ENCODE data around the gene EPHA6.
"Not testable (repeated sequence)": the region's sequence is repeated elsewhere in the genome, so short reads cannot be mapped to it uniquely, and the experiment has no call there.

The EPHA6 gene

GRCh38 chr3:96931119-96931862 lies 116.9 kb downstream of the EPHA6 start:
- no peak for DNase-seq

- not testable (repeated sequence) for DNase-seq
Measured at GRCh38 chr3:96942131-96942530, 127.7 kb downstream of the EPHA6 start.

DNA sequence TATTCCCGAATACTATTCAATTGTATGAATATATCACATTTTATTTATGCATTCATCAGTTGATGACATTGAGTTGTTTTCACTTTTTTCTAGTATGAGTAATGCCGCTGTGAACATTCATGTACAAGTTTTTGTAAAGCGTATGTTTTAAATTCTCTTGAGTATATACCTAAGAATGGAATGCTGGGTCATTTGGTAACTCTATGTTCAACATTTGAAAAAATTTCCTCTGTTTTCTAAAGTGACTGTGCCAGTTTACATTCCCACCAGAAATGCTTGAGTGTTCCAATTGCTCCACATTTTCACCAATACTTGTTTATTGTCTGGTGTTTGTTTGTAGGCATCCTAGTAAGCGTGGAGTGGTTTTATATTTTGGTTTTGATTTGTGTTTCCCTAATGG lies 144.5 kb downstream of the EPHA6 start:
- no peak for DNase-seq

DNA sequence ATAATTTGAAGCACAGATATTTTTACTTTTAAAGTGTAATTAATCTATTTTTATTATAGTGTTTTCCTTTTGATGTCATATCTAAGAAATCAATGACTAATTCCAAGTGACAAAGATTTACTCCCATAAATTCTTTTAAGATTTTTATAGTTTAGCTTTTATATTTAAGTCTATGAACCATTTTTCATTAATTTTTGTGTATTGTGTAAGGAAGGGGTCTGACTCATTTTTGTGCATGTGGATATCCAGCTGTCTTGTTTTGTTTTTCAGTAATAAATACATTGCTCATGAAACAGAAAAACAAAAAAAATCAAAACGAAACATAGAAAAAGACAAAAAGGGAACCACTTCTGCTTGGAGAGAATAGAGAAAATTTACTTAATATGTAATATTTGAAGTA lies 145.1 kb downstream of the EPHA6 start:
- no peak for DNase-seq

- no peak for DNase-seq
Measured at GRCh38 chr3:96959901-96960641, 145.7 kb downstream of the EPHA6 start.

DNA sequence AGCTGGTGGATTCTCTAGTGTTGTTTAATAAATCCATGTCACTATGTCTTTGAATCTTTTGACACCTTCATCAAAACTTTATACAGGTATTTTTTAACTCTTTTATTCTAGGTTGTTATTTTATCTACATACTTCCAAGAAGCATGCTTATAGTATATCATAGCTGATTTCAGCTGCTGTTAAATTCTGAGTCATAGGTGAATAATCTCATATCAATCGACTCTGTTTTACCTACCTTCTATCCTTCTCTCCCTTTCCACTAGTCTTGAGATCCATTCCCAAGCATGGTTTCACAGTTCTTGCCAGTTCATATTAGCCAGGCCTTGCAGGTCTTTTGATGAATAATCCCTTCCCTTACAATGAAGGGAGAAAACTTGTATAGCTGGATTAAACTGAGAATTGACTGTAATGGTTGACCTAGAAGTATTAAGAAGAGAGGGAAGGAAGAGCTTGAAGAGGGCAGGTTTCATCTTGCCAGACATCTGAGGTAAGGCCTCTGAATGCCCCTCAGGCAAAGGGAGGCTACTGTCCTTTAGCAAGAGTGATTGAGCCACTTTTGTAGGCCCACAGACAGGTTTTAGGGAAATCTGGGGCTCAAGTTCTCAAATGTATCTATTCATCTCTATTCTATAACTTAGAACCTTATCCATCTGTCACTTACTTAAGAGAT lies 146.4 kb downstream of the EPHA6 start:
- no peak for DNase-seq

- no peak for DNase-seq
Measured at GRCh38 chr3:96961576-96961975, 147.2 kb downstream of the EPHA6 start.

DNA sequence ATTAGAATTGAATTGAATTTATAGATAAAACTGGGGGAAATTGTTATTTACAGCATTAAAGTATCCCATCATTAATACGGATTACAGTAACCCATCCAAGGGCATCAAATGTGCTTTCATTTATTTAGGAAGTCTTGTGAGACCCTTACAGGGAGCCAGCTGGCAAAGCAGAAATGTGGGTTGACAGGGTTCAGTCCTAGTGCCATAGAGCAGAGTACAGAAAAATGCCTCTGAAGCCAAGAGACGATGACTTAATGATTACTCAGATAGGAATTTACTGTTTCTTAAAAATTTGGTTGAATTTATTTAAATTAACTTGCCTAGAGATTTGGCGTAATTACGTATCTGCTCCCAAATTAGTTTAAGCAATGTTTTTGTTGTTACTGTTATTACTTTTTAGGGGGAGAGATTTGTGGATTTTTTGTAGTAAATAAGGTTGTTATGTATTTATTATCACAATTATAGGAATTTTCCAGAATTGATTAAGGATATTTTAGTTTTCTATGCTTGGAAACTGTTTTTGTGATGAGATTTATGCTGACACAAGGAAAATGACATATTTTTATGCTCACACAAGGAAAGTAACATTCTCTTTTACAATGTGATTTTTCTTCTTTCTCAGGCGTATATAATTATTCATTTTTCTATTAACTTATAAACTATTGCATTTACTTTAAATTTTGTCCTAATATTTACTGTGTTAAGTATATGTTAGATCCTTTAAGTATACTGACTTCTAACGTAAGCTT lies 152.0 kb downstream of the EPHA6 start:
- DNase-seq: no peak

DNA sequence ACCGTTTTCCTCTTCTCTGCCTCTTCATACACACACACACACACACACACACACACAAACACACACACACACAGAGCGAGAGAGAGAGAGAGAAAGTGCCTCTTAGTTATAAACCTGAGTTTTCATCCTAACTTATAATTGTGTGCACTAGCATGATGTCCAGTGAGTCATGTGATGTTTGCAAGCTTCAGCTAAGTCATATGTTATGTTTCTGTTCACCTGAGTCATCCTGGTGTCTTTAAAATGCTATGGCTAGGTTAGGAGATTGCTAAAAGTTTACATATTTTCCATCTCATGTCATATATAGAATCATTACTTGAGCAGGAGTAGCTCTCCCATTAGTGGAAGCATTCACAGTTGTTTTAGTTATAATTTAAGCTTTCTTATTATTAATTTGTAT lies 155.8 kb downstream of the EPHA6 start:
- DNase-seq: no peak

GRCh38 chr3:96977671-96978070 lies 163.3 kb downstream of the EPHA6 start:
- no peak for DNase-seq

GRCh38 chr3:96983716-96984115 lies 169.3 kb downstream of the EPHA6 start:
- not testable (repeated sequence) for DNase-seq

DNA sequence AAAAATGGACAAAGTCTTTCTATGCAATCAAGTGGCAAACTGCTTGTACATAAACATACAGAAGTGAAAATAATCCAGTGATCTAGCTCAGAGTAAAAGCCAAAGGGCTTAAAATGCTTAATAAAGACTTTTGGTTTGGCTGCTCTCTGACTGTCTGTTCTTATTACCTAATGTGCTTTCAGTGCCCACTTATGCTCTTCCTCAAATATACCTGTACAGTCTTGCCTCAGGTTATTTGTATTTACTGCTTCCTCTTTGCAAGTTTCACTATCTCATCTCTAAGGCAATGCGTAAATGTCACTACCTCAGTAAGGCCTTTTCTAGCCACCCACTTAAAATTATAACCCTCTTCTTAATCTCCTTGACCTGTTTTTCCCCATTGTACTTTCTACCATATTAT lies 171.8 kb downstream of the EPHA6 start:
- DNase-seq: no peak

GRCh38 chr3:96991231-96991630 lies 176.8 kb downstream of the EPHA6 start:
- DNase-seq: no peak

- no peak for DNase-seq
Measured at GRCh38 chr3:96991800-96992365, 177.5 kb downstream of the EPHA6 start.

DNA sequence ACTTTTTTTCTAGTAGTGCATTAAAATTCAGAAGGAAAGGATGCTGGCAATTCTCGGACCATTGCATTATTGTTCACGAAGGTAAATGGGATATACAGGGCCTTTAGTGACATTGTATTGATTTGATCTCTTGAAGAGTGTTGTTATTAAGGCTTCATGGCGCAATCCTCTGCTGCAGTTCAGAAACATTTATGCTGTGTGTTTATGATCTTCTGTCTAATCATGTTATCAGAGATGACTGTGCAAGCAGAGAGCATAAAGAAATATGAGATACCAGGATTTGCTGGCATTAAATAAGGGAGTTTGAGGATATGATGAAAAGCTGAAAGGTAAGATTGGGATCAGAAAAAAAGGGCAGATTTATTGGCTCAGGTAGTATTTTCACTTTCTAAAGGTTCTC lies 180.6 kb downstream of the EPHA6 start:
- DNase-seq: no peak

DNA sequence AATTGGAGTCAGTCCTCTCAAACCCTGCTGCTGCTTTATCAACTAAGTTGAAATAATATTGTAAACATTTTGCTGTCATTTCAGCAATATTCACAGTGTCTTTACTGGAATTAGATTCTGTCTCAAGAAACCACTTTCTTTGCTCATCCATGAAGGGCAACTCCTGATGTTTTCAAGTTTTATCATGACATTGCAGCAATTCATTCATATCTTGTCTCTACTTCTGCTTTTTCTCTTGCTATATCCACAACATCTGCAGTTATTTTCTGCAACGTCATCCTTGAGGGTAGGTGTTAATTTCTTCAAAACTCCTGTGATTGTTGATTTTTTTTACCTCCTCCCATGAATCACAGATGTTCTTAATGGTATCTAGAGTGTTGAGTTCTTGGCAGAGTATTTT lies 181.6 kb downstream of the EPHA6 start:
- DNase-seq: no peak

DNA sequence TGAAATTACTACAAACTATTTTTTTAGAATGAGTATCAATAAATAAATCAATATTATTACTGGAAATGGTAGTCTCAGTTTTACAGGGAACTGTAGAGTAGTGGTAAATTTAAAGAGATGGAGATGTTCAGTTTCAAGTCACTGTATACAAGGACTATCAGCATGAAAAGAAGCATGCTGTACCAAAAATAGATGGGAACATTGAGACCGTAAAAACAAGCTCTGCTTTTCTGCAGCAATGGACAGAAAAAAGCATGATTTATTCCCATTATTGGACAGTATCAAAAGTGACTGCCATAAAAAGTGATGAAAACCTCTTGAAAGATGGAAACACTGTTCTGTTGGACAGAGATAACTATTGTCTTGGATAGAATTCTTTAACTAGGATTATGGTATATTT lies 187.2 kb downstream of the EPHA6 start:
- DNase-seq: no peak

DNA sequence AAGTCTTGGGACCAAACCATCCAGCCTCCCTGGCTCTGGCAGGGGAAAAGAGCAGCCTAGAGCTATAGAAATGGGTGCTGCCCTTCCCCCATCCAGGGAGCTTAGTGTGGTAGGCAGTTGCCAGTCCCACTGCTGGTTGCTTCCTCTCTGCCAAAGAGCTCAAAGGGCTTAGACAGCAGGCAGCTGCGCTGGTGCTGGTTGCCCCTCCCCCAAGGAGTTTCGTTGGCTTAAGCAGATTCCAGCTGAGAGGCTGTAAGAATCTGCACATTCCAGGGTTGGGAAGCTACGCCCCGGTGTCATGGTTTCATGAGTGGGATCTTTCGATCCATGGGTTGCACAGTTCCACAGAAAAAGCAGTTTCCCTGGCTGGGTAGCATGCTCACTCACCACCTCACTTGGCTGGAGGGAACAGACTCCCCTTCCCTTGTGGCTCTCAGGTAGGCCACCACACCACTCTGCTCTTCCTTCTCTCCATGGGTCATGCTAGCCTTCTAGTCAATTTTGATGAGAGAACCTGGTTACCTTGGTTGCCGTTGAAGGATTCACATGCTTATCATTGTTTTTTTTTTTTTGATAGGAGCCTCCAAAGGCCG lies 195.1 kb downstream of the EPHA6 start:
- no peak for DNase-seq

DNA sequence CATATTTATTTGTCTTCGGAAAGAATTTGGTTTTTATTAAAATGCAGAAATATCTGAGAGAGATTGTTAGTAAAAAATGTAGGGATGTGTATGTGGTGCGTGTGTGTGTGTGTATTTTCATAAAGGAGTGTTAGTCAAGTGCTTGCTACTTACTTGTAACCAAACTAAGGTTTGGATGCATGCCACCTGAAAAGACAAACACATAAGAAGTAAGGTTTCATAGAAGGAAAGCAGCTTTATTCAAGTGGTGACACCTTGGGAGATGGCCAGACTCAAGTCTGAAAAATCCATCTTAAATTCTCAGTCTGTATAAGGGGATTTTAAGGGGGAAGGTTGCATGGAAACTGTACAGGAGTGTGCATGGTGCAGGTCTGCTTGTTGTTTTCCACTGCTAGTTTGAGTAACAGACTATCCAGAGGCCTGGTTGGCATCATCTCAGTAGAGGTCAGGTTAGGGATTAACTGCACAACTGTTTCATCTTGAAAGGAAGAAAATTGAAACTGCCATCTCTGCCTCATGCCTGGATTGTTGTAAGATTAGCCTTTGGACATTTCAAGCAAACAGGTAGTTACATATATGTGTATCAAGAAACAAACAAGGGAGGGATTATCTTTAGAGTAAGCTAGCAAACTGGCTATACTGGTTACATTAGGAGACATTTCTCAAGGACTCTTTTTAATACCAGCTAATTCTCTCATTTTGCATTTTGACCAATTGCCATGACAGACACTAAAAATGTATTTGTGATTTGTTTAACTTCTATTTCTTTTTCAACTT lies 196.7 kb downstream of the EPHA6 start:
- DNase-seq: no peak

GRCh38 chr3:97021778-97022177 lies 207.4 kb downstream of the EPHA6 start:
- DNase-seq: no peak

- not testable (repeated sequence) for DNase-seq
Measured at GRCh38 chr3:97025612-97026011, 211.2 kb downstream of the EPHA6 start.

GRCh38 chr3:97029972-97030371 lies 215.6 kb downstream of the EPHA6 start:
- no peak for DNase-seq
